Nucleus accumbens (tissue), 56 donors: ENCODE data around the gene KCTD18.

Source experiments
- DNase-seq, 56 donors: peaks; one replicate each; lab custom pipeline; 2025; lab: John Stamatoyannopoulos, UW

Gene KCTD18

GRCh38 chr2:200509612-200510433, at the start of gene KCTD18:
KCTD18 (minus strand) TSS chr2:200510068; CDS start chr2:200507016, 3,052 bp downstream.
- DNase-seq, result peak; percentile 11 to 94 (median 85)

DNA sequence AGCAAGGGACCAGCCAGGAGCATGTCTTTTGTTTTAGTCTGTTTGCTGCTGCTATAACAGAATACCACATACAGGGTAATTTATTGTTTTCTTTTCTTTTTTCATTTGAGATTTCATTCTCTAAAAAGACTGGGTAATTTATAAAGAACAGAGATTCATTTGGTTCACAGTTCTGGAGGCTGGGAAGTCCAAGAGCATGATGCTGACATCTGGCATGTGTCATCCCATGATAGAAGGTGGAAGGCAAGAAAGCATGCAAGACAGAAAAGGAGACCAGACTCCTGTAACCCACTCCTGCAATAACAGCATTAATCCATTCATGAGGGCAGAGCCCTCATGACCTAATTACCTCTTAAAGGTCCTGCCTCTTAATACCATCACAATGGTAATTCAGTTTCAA, 30.9 kb upstream of the KCTD18 start:
- no peak for DNase-seq

GRCh38 chr2:200538139-200538538, 28.3 kb upstream of the KCTD18 start:
- no peak for DNase-seq

- DNase-seq, result no peak
These were observed 24.7 kb upstream of the KCTD18 start for GRCh38 chr2:200534572-200534971.

DNA sequence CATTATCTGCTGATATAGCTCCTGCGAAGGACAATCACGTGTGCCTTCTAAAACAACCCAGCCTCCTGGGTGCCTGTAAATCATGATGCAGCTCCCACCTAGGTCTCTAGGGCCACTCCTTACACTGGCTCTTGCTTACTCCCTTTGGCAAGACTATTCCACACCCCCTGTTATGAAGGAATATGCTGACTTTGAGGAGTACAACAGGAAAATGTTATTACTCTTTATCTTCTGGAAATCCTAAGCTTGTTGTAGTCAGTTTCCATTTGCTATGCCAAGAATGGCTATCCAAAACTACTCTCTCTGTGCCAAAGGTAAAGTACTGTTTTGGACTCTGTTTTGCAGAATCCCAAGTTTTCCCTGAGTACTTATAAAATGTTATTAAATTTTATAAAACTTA, 23.9 kb upstream of the KCTD18 start:
- DNase-seq, result no peak

- no peak for DNase-seq
These were observed 18.4 kb upstream of the KCTD18 start for GRCh38 chr2:200528228-200528627.

DNA sequence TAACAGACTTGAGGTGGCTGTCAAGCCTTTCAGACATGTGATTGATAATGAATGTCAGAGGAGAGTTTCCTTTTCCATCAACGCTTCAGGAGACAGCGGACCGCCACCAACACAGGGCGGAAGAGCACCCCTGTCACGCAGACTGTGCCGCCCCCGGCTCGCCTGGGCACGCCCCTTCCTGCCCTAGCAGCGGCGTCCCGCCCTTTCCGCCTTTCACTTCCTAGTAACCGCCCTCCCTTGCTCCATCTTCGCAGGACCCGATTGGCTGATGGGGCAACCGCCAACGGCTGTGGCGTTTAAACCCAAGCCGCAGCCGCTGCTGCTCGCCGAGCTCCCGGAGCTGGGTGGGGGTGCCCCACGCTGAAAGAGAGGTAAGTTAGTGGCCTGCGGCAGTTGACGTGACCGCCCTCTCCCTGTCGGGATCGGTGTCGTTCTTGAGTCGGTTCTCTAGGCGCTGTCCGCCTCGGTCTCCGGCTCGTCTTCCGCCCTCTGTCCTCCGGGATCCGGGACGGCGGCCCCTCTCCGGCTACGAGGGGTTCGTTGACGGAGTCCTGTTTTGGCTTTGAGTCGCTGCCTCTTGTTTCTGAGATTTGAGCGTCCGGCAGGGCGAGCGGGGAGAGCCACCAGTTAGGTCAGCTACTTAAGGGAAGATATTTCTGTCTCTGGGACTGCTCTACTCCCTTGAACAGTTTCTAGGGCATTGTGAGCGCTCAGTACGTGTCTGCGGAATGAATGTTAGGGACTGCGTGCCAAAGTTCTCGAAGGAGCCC, 16.2 kb upstream of the KCTD18 start, which contains the start of gene SGO2:
TSS of gene SGO2 (plus strand) at position 326 of the 770 bp plus-strand sequence. CDS start 6,769 bp downstream, outside the sequence.
- peak; percentile 39 to 97 (median 90) for DNase-seq

DNA sequence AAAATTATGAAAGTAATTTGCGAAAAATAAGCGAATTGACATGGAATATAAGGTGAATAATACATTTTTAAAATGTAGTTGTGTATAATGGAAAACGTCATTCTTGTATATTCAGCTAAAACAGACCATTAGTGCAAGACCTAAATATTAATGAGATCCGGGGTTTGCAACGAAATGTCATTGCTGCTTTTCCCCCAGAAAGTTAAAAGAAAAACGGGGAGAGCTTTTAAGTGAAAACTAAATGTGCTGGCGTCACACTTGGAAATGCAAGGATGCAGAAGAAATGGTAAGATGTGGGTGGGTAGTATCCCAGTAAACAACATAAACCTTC, 15.6 kb upstream of the KCTD18 start:
- no peak for DNase-seq

- DNase-seq, result no peak
These were observed 15.2 kb upstream of the KCTD18 start for GRCh38 chr2:200525066-200525465.

DNA sequence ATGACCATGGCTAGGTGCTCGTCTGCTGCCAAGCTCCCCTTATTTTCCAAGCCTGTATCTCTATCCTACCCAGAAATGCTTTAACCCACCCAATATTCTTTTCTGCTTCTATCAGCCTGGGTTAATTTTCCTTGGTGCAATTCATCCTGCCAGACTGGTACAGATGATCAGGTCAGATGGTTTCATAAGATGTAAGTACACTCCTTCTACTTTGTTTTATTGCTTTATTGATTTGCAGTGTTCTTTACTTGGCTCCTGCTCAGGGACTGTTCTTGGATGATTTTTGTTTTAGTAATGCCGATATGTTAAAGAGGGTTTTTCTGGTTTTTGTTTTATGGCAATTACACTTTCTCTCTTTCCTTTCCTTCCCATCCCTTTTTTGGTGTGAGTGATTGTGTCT, 13.7 kb upstream of the KCTD18 start:
- DNase-seq, result no peak

GRCh38 chr2:200523158-200523557, 13.3 kb upstream of the KCTD18 start:
- no peak for DNase-seq

DNA sequence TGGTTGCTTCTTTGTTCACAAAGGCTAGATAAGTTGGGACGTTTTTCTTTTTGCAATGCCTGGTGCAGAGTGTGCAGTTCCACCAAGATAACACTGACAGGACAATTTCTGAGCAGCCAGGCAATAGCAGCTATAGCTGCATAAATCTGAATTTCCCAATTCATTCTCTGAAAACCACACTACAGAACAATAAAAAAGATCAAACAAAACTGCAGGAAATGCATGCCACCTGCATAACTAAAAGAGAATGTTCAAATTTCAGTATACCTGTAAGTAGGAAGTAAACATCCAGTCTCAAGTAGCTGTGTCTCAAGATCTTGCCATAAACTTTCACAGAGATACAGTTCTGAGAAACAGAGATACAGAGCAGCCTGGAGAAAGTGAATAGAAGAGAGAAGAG, 5.3 kb upstream of the KCTD18 start:
- DNase-seq, result no peak

- peak in 8 of 56 donors; percentile 16 to 62 (median 36) for DNase-seq
These were observed 645 bp downstream of the KCTD18 start for GRCh38 chr2:200509235-200509611.

DNA sequence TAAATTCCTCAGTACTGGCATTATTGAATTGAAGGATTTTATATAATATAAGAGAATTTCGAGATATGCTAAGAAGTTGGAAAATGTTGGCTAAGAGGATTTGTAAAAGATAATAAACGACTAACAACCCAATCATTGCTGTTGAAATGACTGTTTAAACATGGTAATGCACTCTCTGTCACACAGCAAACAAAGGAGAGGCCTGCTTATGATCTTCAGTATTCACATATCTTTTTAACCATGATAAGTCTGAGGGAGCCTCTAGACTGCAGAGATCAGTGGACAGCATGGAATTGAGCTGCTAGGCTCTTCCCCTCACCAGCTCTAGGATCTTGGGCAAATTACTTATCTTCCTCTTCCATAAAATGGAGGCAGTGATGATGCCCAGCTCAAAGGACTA, 2.7 kb downstream of the KCTD18 start:
- DNase-seq, result no peak

DNA sequence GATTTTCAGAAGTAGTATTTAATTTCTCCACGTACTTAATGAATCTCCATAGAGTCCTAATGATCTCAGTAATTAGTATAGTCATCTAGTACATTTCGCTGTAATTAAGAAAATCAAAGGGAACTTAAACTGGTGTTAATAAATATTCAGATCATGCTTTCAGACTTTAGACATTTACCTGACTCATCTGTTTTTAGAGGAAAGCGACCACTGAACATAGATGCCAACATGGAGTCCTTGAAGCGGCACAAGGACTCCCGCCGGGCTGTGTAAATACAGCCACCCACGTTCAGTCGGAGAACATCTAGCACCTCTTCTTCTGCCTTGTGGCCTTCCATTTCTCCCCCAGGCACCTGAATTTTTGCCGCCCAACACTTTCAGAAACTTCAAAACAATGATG, 3.2 kb downstream of the KCTD18 start:
- DNase-seq, result no peak

GRCh38 chr2:200502196-200502595, 7.7 kb downstream of the KCTD18 start:
- no peak for DNase-seq

- DNase-seq, result no peak
These were observed 11.3 kb downstream of the KCTD18 start for GRCh38 chr2:200498402-200499162.

DNA sequence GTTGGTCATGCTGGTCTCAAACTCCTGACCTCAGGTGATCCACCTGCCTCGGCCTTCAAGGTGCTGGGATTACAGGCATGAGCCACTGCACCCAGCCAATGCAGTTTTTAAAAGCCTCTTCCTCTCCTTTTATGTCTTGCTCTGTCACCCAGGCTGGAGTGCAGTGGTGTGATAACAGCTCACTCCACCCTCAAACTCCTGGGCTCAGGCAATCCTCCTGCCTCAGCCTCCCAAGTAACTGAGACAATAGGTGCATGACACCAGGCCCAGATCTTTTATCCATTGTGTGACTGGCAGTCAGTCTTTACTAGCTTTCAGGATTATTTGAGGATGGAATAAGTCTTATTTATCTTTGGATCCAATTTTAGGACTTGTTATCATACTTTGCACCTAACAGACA, 13.2 kb downstream of the KCTD18 start:
- DNase-seq, result no peak

- no peak for DNase-seq
These were observed 15.8 kb downstream of the KCTD18 start for GRCh38 chr2:200494048-200494447.

- DNase-seq, result no peak
These were observed 17.2 kb downstream of the KCTD18 start for GRCh38 chr2:200492656-200493055.

DNA sequence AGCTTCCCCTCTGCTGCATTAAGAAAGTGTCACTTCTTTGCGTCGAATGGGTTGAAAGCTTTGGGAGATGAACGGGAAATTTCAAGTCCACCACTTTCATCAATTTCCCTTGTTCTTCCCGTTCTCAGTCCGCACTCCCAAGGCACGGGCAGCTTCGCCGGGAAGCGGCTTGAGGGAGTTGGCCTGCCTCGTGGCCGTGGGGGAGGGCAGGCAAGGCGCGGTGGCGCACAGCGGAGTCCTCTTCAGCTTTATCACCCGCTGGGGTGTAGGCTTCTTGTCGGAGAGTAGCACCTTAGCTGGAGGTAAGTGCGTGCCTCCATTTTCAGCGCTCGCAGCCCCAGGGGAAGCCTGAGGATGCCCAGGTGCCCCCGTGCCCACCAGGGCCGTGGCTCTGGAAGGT, 19.9 kb downstream of the KCTD18 start:
- no peak for DNase-seq
